Esophagus muscularis mucosa (tissue), 4 donors: Measurements from ENCODE around the gene TOM1. TPM values are rescaled to one million over a fixed set of nuclear protein-coding genes. Genes with fewer than 3 reads are reported as not detected.

Source experiments
- DNase-seq: peaks from one replicate; pipeline ENCODE4 v3.0.0-alpha.2; 2017; ENCODE audit errors: extremely low spot score
- H3K27ac ChIP-seq, 4 donors: fragments of 200-600 bp; sonication (generic); replicated peaks in 1 of 4; 1 replicate in 3 of 4; 2 replicates in 1 of 4; pipeline ENCODE4 v1.5.1; 2016 to 2019; ENCODE audit warnings: mild to moderate bottlenecking in 1 of 4
- H3K27me3 ChIP-seq, 4 donors: fragments of 200-600 bp; sonication (generic); one replicate each; pipeline versions ENCODE4 v1.5.1 to v1.6.0; 2016 to 2019
- H3K36me3 ChIP-seq, 4 donors: fragments of 200-600 bp; sonication (generic); one replicate each; pipeline ENCODE4 v1.5.1; 2016 to 2019
- H3K4me1 ChIP-seq, 4 donors: fragments of 200-600 bp; sonication (generic); one replicate each; pipeline ENCODE4 v1.5.1; 2016 to 2019
- H3K4me3 ChIP-seq, 4 donors: fragments of 200-600 bp; sonication (generic); 1 replicate in 2 of 4; 2 replicates in 2 of 4; pipeline ENCODE4 v1.5.1; 2016 to 2019; ENCODE audit warnings: mild to moderate bottlenecking in 4 of 4, moderate library complexity in 1 of 4
- H3K9me3 ChIP-seq, 4 donors: fragments of 200-600 bp; sonication (generic); 1 replicate in 3 of 4; 2 replicates in 1 of 4; pipeline ENCODE4 v1.5.1; 2016 to 2019
- EP300 ChIP-seq: sonication (generic); formaldehyde crosslinking; IDR thresholded peaks from one replicate; pipeline ENCODE4 v1.6.1; 2017; ENCODE audit warnings: antibody characterized with exemption
- POLR2A ChIP-seq: fragments of 450-650 bp; IDR thresholded peaks from one replicate; pipeline ENCODE4 v1.6.1; 2017; ENCODE audit warnings: antibody characterized with exemption, moderate library complexity, mild to moderate bottlenecking, low read depth
- POLR2AphosphoS5 ChIP-seq, 2 donors: sonication (generic); formaldehyde crosslinking; IDR thresholded peaks; one replicate each; pipeline ENCODE4 v1.6.1; 2017; ENCODE audit warnings: antibody characterized with exemption in 2 of 2
- WGBS: methylation state at CpG from one replicate; pipeline ENCODE4 v1.1.5; 2018; 5-methylcytosine and 5-hydroxymethylcytosine counted together
- intact Hi-C: fragments of 100-400 bp; cut with DNase I; formaldehyde crosslinking; loops from one replicate; pipeline ENCODE4 v1.15.1; 2023
- total RNA-seq, 4 donors: library from RNA; depleted of rRNA; stranded (reverse); fragments of >200 nt; gene quantifications; one replicate each; pipeline versions ENCODE4 v1.1.0 to v1.2.1, GENCODE V29; 2016
- TF ChIP-seq, protein P1 (sequence below), 3 experiments: fragments of 200-600 bp in 2 of 3; fragments of 450-650 bp in 1 of 3; sonication (generic) in 2 of 3; IDR thresholded peaks; one replicate each; pipeline ENCODE4 v1.5.1; 2017 to 2019; ENCODE audit warnings: antibody characterized with exemption in 3 of 3, mild to moderate bottlenecking in 2 of 3, moderate library complexity in 1 of 3

Gene TOM1
- total RNA-seq, 4 donors from 2014 or later = 22.8 to 44.6 (median 35.8) TPM

DNA sequence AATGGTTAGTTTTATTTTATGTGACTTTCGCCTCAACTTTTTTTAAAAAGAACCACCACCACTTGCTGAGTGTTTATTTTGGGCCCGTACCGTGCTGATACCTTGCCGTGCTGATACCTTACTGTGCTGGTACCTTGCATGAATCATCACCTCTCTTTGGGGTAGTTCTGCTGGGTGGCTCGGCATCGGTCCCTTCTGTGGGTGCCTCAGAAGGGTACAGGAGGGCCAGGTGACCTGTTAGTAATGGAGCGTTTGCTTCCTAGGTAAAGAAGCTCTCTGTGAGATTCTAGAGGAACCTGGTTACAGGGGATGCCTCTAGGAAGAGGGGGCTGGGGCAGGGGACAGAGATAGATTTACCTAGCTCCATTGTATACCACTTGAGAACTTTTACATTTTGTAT, 17.1 kb downstream of the TOM1 start:
- Histone ChIP-seq H3K27me3 (no peaks in the 10 kb centered on the region), H3K4me1 (peaks cover 36 to 45% (median 39%) of the 10 kb centered on the region in 4 donors), H3K4me3 (no peak overlapping the region), H3K9me3 (no peaks in the 10 kb centered on the region), H3K27ac (no peak overlapping the region), H3K36me3 (peaks cover 33 to 56% (median 50%) of the 10 kb centered on the region in 4 donors)
- intact Hi-C loops = no loop called here
- TF ChIP-seq, protein P1, sequence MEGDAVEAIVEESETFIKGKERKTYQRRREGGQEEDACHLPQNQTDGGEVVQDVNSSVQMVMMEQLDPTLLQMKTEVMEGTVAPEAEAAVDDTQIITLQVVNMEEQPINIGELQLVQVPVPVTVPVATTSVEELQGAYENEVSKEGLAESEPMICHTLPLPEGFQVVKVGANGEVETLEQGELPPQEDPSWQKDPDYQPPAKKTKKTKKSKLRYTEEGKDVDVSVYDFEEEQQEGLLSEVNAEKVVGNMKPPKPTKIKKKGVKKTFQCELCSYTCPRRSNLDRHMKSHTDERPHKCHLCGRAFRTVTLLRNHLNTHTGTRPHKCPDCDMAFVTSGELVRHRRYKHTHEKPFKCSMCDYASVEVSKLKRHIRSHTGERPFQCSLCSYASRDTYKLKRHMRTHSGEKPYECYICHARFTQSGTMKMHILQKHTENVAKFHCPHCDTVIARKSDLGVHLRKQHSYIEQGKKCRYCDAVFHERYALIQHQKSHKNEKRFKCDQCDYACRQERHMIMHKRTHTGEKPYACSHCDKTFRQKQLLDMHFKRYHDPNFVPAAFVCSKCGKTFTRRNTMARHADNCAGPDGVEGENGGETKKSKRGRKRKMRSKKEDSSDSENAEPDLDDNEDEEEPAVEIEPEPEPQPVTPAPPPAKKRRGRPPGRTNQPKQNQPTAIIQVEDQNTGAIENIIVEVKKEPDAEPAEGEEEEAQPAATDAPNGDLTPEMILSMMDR (IDR thresholded peaks at IDR 0.05) = no peak
- TF ChIP-seq POLR2AphosphoS5 (IDR thresholded peaks at IDR 0.05) (no peak), POLR2A (no peak), EP300 (no peak)
- no peak for DNase-seq
- 95% methylated on average over 7 of the region's 7 CpGs for WGBS

DNA sequence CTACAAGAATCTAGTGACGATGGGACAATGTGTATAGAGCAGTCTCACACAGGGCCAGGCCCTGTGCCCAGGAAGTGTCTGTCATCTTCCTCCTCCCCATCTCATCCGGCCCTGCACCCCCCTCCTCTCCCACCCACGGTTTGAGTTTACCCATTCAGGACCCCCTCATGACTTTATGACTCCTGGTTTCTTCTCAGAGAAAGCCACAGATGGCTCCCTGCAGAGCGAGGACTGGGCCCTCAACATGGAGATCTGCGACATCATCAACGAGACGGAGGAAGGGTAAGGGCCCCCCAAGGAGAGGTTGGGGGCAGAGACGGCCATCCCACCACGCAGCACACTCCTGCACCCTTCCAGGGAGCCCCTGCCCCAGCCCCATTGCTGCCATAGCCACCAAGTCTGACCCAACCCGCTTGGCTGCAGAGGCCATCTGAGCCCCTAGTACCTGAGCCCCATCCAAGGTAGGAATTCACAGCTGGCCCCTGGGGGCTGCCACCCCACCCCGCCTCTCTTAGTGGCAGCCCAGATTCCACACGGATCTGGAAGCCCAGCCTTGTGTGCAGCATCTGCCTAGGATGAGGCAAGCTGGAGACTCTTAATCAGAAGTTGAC, 18.1 kb downstream of the TOM1 start:
- no peak for DNase-seq
- TF ChIP-seq POLR2A (no peak), EP300 (no peak), POLR2AphosphoS5 (IDR thresholded peaks at IDR 0.05) (no peak)
- TF ChIP-seq, protein P1 (IDR thresholded peaks at IDR 0.05) = no peak
- H3K9me3 ChIP-seq = no peaks in the 10 kb centered on the region
- no peak overlapping the region for H3K27ac ChIP-seq
- H3K36me3 ChIP-seq = peaks cover 44 to 67% (median 60%) of the 10 kb centered on the region in 4 donors
- intact Hi-C loops = no loop called here
- H3K27me3 ChIP-seq = no peaks in the 10 kb centered on the region
- peaks cover 25 to 38% (median 29%) of the 10 kb centered on the region in 4 donors for H3K4me1 ChIP-seq
- H3K4me3 ChIP-seq = no peak overlapping the region
- WGBS = 75% methylated on average over 3 of the region's 12 CpGs

DNA sequence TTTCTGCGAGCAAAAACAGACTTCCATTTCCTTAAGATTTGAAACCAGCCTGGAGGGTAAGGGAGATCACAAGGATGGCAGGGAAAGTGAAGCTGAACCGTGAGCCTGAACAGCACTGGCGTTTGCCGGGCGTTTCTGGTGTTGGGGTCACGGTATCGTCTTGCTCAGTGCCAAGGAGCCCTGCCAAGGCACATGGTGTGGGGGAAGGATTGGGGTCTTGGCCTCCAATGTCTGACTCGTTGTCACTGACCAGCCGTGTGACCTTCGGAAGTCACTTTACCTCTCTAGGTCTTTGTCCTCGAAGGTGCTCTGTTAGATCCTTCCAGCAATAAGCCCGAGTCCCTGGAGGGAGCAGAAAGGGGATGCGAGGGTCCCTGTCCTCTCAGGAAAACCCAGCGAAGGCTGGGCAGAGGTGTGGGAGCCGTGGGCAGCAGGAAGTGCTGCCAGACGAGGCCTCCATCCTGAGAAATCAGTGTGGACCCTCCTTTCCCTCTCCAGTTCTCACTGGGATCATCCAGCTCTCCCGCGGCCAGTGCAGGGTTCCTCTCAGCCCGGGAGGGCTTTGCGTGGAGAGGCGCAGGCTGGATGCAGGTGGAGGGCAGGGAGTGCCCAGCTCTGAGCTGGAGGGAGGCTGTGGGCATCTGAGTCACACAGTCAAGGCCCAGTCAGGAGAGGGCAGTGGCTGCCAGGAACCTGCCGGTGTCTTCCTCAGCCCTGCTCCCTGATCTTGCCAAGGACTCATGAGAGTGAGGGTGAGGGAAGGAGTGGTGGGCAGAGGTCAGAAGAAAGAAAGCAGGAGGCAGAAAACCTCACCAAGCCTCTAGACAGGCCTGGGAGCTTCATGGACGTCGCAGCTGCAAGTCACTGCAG, 18.9 kb downstream of the TOM1 start:
- TF ChIP-seq POLR2A (no peak), POLR2AphosphoS5 (IDR thresholded peaks at IDR 0.05) (no peak), EP300 (no peak)
- TF ChIP-seq, protein P1 (IDR thresholded peaks at IDR 0.05) = no peak
- Histone ChIP-seq H3K27ac (no peak overlapping the region), H3K27me3 (no peaks in the 10 kb centered on the region), H3K9me3 (no peaks in the 10 kb centered on the region), H3K36me3 (peaks cover 52 to 75% (median 68%) of the 10 kb centered on the region in 4 donors), H3K4me1 (peaks cover 17 to 30% (median 21%) of the 10 kb centered on the region in 4 donors), H3K4me3 (no peak overlapping the region)
- intact Hi-C loops = no loop called here
- no peak for DNase-seq
- WGBS = 88% methylated on average over 21 of the region's 24 CpGs

DNA sequence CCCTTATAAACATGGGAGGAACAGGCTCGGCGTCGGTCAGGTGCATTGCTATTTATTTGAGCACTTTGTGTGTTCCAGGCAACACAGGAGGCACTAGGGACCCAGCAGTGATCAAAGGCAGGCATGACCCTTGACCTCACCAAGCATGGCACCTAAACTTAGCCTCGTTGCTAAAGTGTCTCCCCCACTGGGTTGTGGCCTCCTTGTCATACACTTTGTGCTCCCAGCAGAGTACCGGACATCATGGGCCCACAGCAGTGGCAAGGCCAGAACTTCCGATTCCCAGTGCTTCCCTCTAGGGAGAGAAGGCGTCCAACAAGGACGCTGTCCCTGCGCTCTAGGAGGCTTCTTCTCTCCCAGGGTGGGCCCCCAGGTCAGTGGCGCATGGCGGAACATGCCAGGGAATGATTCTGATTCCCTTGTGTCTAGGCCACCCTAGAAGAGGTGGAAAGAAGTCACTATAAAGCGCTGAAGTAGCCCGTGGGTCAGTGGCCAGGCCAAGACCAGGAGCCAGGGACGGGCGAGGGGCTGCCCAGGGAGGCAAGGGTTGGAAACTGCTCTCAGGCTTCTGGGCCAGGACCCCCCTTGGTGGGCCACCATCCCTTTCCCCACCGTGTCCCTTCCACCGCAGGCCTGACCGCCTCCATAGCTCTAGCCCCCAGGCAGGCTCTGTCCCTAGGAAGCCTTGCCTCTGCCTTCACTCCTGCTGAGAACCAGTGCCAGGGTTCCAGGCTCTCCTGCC, 19.7 kb downstream of the TOM1 start:
- DNase-seq = no peak
- Histone ChIP-seq H3K27me3 (no peaks in the 10 kb centered on the region), H3K4me3 (no peak overlapping the region), H3K9me3 (no peaks in the 10 kb centered on the region), H3K36me3 (peaks cover 60 to 83% (median 76%) of the 10 kb centered on the region in 4 donors), H3K4me1 (peaks cover 9 to 22% (median 12%) of the 10 kb centered on the region in 4 donors), H3K27ac (no peak overlapping the region)
- WGBS = 90% methylated on average over 7 of the region's 18 CpGs
- intact Hi-C loops = no loop called here
- TF ChIP-seq EP300 = no peak
- TF ChIP-seq, protein P1 (IDR thresholded peaks at IDR 0.05) = no peak
- TF ChIP-seq POLR2A = no peak
- TF ChIP-seq POLR2AphosphoS5 (IDR thresholded peaks at IDR 0.05) = no peak
